H9 (cell line): ENCODE measurements around the gene ATAD3B. TPM values are rescaled to one million over a fixed set of nuclear protein-coding genes. Genes with fewer than 3 reads are reported as not detected.
"Not testable (repeated sequence)": the region's sequence is repeated elsewhere in the genome, so short reads cannot be mapped to it uniquely, and the experiment has no call there.

ENCODE experiments used
- DNase-seq: peaks from one replicate; pipeline ENCODE4 v3.0.0-alpha.2; 2017
- H2AFZ ChIP-seq: one replicate; pipeline ENCODE4 v1.6.1; 2013; ENCODE audit warnings: mild to moderate bottlenecking, low read length, control low read depth, moderate library complexity
- H2AK5ac ChIP-seq: 2 replicates; pipeline ENCODE4 v1.6.1; 2013; ENCODE audit warnings: low read length, control low read depth, mixed read lengths; ENCODE audit not compliant: insufficient read length
- H2BK120ac ChIP-seq: one replicate; pipeline ENCODE4 v1.6.1; 2013; ENCODE audit warnings: low read depth, mild to moderate bottlenecking, low read length, control low read depth, inconsistent platforms; ENCODE audit not compliant: poor library complexity, severe bottlenecking
- H2BK12ac ChIP-seq: 2 replicates; pipeline ENCODE4 v1.6.1; 2013; ENCODE audit warnings: low read length, control low read depth, mixed read lengths, low read depth; ENCODE audit not compliant: insufficient read length
- H2BK15ac ChIP-seq: 2 replicates; pipeline ENCODE4 v1.6.1; 2013; ENCODE audit warnings: low read depth, low read length, control low read depth
- H2BK20ac ChIP-seq: one replicate; pipeline ENCODE4 v1.6.1; 2013; ENCODE audit warnings: low read depth, mild to moderate bottlenecking, low read length, control low read depth, inconsistent platforms; ENCODE audit not compliant: poor library complexity, severe bottlenecking
- H2BK5ac ChIP-seq: 2 replicates; pipeline ENCODE4 v1.6.1; 2013; ENCODE audit warnings: low read length, control low read depth, mixed read lengths; ENCODE audit not compliant: insufficient read length
- H3K14ac ChIP-seq: 2 replicates; pipeline ENCODE4 v1.6.1; 2013; ENCODE audit warnings: low read length, control low read depth; ENCODE audit not compliant: insufficient read depth
- H3K18ac ChIP-seq: 2 replicates; pipeline ENCODE4 v1.6.1; 2013; ENCODE audit warnings: low read depth, mild to moderate bottlenecking, mixed read lengths, low read length, control low read depth; ENCODE audit not compliant: insufficient read length
- H3K23ac ChIP-seq: 2 replicates; pipeline ENCODE4 v1.6.1; 2013; ENCODE audit warnings: low read length, control low read depth, mixed read lengths, low read depth; ENCODE audit not compliant: insufficient read length
- H3K23me2 ChIP-seq: 2 replicates; pipeline ENCODE4 v1.6.1; 2013; ENCODE audit warnings: low read depth, mild to moderate bottlenecking, mixed read lengths, low read length, control low read depth; ENCODE audit not compliant: insufficient read length, poor library complexity, severe bottlenecking
- H3K27ac ChIP-seq: 2 replicates; pipeline ENCODE4 v1.5.1; 2013; ENCODE audit warnings: low read length, control low read depth, mixed read lengths, low read depth; ENCODE audit not compliant: insufficient read length
- H3K27me3 ChIP-seq: 2 replicates; pipeline ENCODE4 v1.6.1; 2013; ENCODE audit warnings: low read length, control low read depth, inconsistent platforms; ENCODE audit not compliant: insufficient read depth
- H3K4ac ChIP-seq: 2 replicates; pipeline ENCODE4 v1.6.1; 2013; ENCODE audit warnings: low read depth, mild to moderate bottlenecking, control low read depth, inconsistent platforms, low read length, moderate library complexity
- H3K4me1 ChIP-seq: 2 replicates; pipeline ENCODE4 v1.6.1; 2013; ENCODE audit warnings: low read length, control low read depth, inconsistent platforms; ENCODE audit not compliant: insufficient read depth
- H3K4me2 ChIP-seq: 2 replicates; pipeline ENCODE4 v1.6.1; 2013; ENCODE audit warnings: low read length, control low read depth, mixed read lengths; ENCODE audit not compliant: insufficient read length, insufficient read depth
- H3K56ac ChIP-seq: 2 replicates; pipeline ENCODE4 v1.6.1; 2013; ENCODE audit warnings: low read depth, mild to moderate bottlenecking, mixed read lengths, low read length, control low read depth; ENCODE audit not compliant: insufficient read length
- H3K79me1 ChIP-seq: 2 replicates; pipeline ENCODE4 v1.6.1; 2013; ENCODE audit warnings: low read depth, mild to moderate bottlenecking, moderate library complexity, low read length, control low read depth, inconsistent platforms; ENCODE audit not compliant: insufficient read depth, poor library complexity, severe bottlenecking
- H3K79me2 ChIP-seq: 2 replicates; pipeline ENCODE4 v1.6.1; 2013; ENCODE audit warnings: low read length, control low read depth, inconsistent platforms; ENCODE audit not compliant: insufficient read depth
- H3K9ac ChIP-seq: 2 replicates; pipeline ENCODE4 v1.6.1; 2013; ENCODE audit warnings: low read length, control low read depth, mixed read lengths; ENCODE audit not compliant: insufficient read length; ENCODE audit errors: extremely low read depth
- H3K9me3 ChIP-seq: one replicate; pipeline ENCODE4 v1.6.1; 2013; ENCODE audit warnings: low read depth, low read length, inconsistent platforms; ENCODE audit not compliant: control insufficient read depth
- H3T11ph ChIP-seq: one replicate; pipeline ENCODE4 v1.6.1; 2013; ENCODE audit warnings: mild to moderate bottlenecking, low read length, control low read depth, inconsistent platforms
- H4K20me1 ChIP-seq: one replicate; pipeline ENCODE4 v1.6.1; 2013; ENCODE audit not compliant: control insufficient read depth, insufficient read length, insufficient read depth
- H4K5ac ChIP-seq: 2 replicates; pipeline ENCODE4 v1.6.1; 2013; ENCODE audit warnings: low read depth, mild to moderate bottlenecking, mixed read lengths, low read length, control low read depth; ENCODE audit not compliant: insufficient read length
- H4K8ac ChIP-seq: replicated peaks from 2 replicates; pipeline ENCODE4 v1.6.1; 2013; ENCODE audit warnings: low read length, control low read depth, mixed read lengths, low read depth; ENCODE audit not compliant: insufficient read length
- H4K91ac ChIP-seq: 2 replicates; pipeline ENCODE4 v1.6.1; 2013; ENCODE audit warnings: low read depth, mild to moderate bottlenecking, moderate library complexity, mixed read lengths, low read length, control low read depth; ENCODE audit not compliant: insufficient read length
- H3K27ac Mint-ChIP-seq, 3 experiments: 2 replicates in 2 of 3; 3 replicates in 1 of 3; pipeline ENCODE4 v1.8.0; 2020 to 2021; ENCODE audit warnings: mixed read lengths in 3 of 3, mild to moderate bottlenecking in 1 of 3, moderate library complexity in 1 of 3
- H3K27me3 Mint-ChIP-seq: 2 replicates; pipeline ENCODE4 v1.8.0; 2021; ENCODE audit warnings: low read depth, mild to moderate bottlenecking, moderate library complexity, mixed read lengths
- H3K36me3 Mint-ChIP-seq, 3 experiments: 2 replicates in 2 of 3; 3 replicates in 1 of 3; pipeline ENCODE4 v1.8.0; 2020 to 2021; ENCODE audit warnings: low read depth in 3 of 3, mixed read lengths in 3 of 3; ENCODE audit not compliant: insufficient read depth in 1 of 3
- H3K4me1 Mint-ChIP-seq, 2 experiments: 2 replicates each; pipeline ENCODE4 v1.8.0; 2020; ENCODE audit warnings: mixed read lengths in 2 of 2
- H3K4me3 Mint-ChIP-seq, 2 experiments: 2 replicates in 1 of 2; 3 replicates in 1 of 2; pipeline ENCODE4 v1.8.0; 2020 to 2021; ENCODE audit warnings: mild to moderate bottlenecking in 2 of 2, mixed read lengths in 2 of 2, moderate library complexity in 1 of 2
- H3K9me3 Mint-ChIP-seq, 2 experiments: 2 replicates in 1 of 2; 3 replicates in 1 of 2; pipeline ENCODE4 v1.8.0; 2020; ENCODE audit warnings: mild to moderate bottlenecking in 2 of 2, mixed read lengths in 2 of 2, moderate library complexity in 1 of 2
- CTCF ChIP-seq: fragments of 200-600 bp; sonication (generic); conservative IDR thresholded peaks from 3 replicates; pipeline ENCODE4 v1.8.0; 2021; ENCODE audit warnings: antibody characterized with exemption, mild to moderate bottlenecking
- WGBS: extraction: QIAGEN DNeasy Blood & Tissue Kit; methylation state at CpG from one replicate; pipeline ENCODE4 v1.1.7; 2013; ENCODE audit warnings: missing lambda C conversion rate, low lambda C conversion rate, mixed read lengths; ENCODE audit not compliant: insufficient read length; ENCODE audit errors: extremely low coverage; 5-methylcytosine and 5-hydroxymethylcytosine counted together
- total RNA-seq: library from RNA; stranded (reverse); gene quantifications from 2 replicates; pipeline ENCODE4 v1.2.1, GENCODE V29; 2021

ATAD3B gene
- total RNA-seq, 1 experiment from 2014 or later, result 78.6 TPM

GRCh38 chr1:1507305-1507704, 35.7 kb downstream of the ATAD3B start:
- Histone ChIP-seq H3K4me2 (no peak overlapping the region), H3K27me3 (no peaks in the 10 kb centered on the region), H3K79me2 (no peaks in the 10 kb centered on the region), H3K14ac (no peak overlapping the region), H3K79me1 (no peaks in the 10 kb centered on the region), H2BK5ac (no peak overlapping the region), H4K8ac (no peak overlapping the region), H2BK20ac (no peak overlapping the region), H3K23ac (no peak overlapping the region), H3K23me2 (no peaks in the 10 kb centered on the region), H3K27ac (no peak overlapping the region), H3K18ac (no peak overlapping the region), H4K5ac (no peak overlapping the region), H3K56ac (no peak overlapping the region), H3K9ac (no peak overlapping the region), H3K4me1 (no peaks in the 10 kb centered on the region), H4K20me1 (no peaks in the 10 kb centered on the region), H3K4ac (no peak overlapping the region), H4K91ac (no peak overlapping the region), H3K9me3 (no peaks in the 10 kb centered on the region), H3T11ph (no peak overlapping the region), H2BK15ac (no peak overlapping the region), H2AFZ (no peak overlapping the region), H2AK5ac (no peak overlapping the region), H2BK12ac (no peak overlapping the region), H2BK120ac (no peak overlapping the region)
- TF ChIP-seq CTCF, result no peak
- Mint-ChIP-seq H3K27me3 (no peaks in the 10 kb centered on the region), H3K4me3 (no peak overlapping the region), H3K4me1 (peaks cover 12 to 17% of the 10 kb centered on the region in 2 experiments), H3K27ac (no peak overlapping the region), H3K36me3 (no peaks in the 10 kb centered on the region), H3K9me3 (no peaks in the 10 kb centered on the region; a peak in 1 of 5 replicates)
- DNase-seq, result no peak
- WGBS, result no CpG with 5 or more reads among the region's 4 CpGs

- H3K23ac ChIP-seq, DNase-seq: not testable (repeated sequence)
Observed at GRCh38 chr1:1508775-1509464, 37.4 kb downstream of the ATAD3B start.

More at GRCh38 chr1:1508775-1509464, 37.4 kb downstream of the ATAD3B start:
- not testable (repeated sequence) for H3K9ac ChIP-seq, H4K20me1 ChIP-seq, H3K4ac ChIP-seq, H3K4me1 ChIP-seq, H2AK5ac ChIP-seq, H3K18ac ChIP-seq, H4K8ac ChIP-seq, H2BK5ac ChIP-seq, H3K14ac ChIP-seq, H3K9me3 Mint-ChIP-seq, H3K4me3 Mint-ChIP-seq, H3K79me1 ChIP-seq, H2BK12ac ChIP-seq, H2AFZ ChIP-seq, H3K79me2 ChIP-seq, H3K36me3 Mint-ChIP-seq, H4K5ac ChIP-seq, H3K27ac Mint-ChIP-seq, H2BK120ac ChIP-seq, H3T11ph ChIP-seq, H3K27ac ChIP-seq, H3K23me2 ChIP-seq, H3K56ac ChIP-seq, H3K4me2 ChIP-seq, H3K27me3 Mint-ChIP-seq, H3K27me3 ChIP-seq, H3K9me3 ChIP-seq, H4K91ac ChIP-seq, H2BK20ac ChIP-seq, H2BK15ac ChIP-seq
- WGBS, result no CpG with 5 or more reads among the region's 34 CpGs
- H3K4me1 Mint-ChIP-seq, result peaks cover 12 to 19% of the 10 kb centered on the region in 2 experiments
